SU-DHL-6 (cell line): ENCODE data around the gene DROSHA.

ENCODE experiments used
- CTCF ChIP-seq: fragments of 200-600 bp; sonication (generic); IDR thresholded peaks from one replicate; pipeline ENCODE4 v1.5.1; 2017; ENCODE audit warnings: antibody characterized with exemption, mild to moderate bottlenecking, low read length, moderate library complexity; ENCODE audit not compliant: insufficient read depth, poor library complexity, severe bottlenecking
- EZH2phosphoT487 ChIP-seq: fragments of 200-600 bp; sonication (generic), shearing (Covaris generic); conservative IDR thresholded peaks from 2 replicates; pipeline ENCODE4 v1.6.1; 2018; ENCODE audit warnings: mild to moderate bottlenecking, antibody characterized with exemption, low read length, moderate library complexity, mixed read lengths

- TF ChIP-seq CTCF, result no peak
- no peak for TF ChIP-seq EZH2phosphoT487
Observed at GRCh38 chr5:31381299-31381698, 150.6 kb downstream of the DROSHA start.
